ENCODE measurements around the gene IGSF21.

DNA sequence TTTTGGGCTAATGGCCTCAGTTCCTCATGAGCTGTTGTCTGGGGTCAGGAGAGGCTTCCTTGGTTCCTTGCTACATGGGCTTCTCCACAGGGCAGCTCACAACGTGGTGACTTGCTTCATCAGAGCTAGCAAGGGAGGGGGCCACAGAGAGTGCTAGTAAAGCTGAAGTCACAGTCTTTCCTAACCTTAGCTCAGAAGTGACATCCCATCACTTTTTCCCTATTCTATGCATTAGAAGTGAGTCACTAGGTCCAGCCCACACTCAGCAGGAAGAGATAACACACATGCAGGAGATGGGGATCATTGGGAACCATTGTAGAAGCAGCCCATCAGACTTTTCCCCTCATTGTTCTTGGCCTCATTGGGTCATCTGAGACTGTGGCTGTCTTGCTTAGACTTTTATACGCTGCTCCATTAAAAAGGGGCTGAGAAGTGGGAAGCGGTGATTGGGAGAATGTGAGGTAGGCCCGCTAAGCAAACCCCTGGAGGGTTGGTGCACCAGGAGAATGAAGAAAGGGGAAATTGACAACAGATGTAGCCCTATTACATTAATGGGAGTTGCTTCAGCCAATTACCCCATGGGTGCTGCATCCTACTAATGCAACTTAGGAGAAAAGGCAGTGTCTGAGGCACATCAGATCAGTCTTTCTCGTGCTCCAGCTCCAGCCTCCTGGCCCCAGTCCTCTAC is 22.1 kb upstream of the IGSF21 start:
- TF ChIP-seq, protein P1, sequence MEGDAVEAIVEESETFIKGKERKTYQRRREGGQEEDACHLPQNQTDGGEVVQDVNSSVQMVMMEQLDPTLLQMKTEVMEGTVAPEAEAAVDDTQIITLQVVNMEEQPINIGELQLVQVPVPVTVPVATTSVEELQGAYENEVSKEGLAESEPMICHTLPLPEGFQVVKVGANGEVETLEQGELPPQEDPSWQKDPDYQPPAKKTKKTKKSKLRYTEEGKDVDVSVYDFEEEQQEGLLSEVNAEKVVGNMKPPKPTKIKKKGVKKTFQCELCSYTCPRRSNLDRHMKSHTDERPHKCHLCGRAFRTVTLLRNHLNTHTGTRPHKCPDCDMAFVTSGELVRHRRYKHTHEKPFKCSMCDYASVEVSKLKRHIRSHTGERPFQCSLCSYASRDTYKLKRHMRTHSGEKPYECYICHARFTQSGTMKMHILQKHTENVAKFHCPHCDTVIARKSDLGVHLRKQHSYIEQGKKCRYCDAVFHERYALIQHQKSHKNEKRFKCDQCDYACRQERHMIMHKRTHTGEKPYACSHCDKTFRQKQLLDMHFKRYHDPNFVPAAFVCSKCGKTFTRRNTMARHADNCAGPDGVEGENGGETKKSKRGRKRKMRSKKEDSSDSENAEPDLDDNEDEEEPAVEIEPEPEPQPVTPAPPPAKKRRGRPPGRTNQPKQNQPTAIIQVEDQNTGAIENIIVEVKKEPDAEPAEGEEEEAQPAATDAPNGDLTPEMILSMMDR (IDR thresholded peaks at IDR 0.05), result no peak
- no peak for TF ChIP-seq POLR2A (IDR thresholded peaks at IDR 0.05)
